Measurements from ENCODE around the gene PPFIBP2. TPM values are rescaled to one million over a fixed set of nuclear protein-coding genes. Genes with fewer than 3 reads are reported as not detected.

The PPFIBP2 gene
- total and polyA plus RNA-seq, 10 of the 15 experiments (the other 5 are each of a cell fraction or from before 2014, with no cell fraction given): 17.3 to 56.3 (median 39.2) TPM

DNA sequence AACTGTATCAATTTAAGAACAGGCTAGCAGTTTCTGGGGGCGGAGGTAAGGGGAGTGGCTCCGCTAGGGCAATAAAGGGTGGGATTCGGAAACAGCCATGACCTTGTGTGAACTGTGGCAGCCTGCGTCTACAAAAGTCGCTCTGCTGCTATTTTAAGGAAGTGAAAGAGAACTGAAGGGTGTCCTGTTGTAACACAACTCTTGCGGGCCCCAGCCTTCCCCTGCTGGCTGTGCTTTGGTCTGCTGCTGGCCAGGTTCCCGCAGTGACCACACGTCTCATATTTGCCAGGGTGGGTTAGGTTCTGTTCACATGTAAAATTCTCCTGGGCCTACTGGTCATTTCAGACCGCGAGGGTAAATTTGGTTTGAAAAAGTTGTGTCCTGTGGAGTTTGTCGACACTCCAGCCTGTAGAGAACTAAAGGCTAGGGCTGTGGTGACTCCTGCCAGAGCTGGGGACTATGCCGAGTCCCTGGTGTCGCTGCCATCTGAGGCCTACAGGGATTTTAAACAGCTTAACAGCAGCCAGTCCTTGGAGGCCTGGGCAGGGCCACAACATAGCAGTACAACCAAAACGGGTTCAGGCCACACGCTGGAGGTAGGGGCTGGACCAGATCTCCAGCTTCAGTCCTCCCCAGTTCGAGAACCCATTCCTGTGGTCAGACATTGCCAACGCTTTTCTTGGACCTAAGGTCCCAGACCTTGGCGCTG, 1.1 kb upstream of the PPFIBP2 start (continued):
- TF ChIP-seq, protein P1, sequence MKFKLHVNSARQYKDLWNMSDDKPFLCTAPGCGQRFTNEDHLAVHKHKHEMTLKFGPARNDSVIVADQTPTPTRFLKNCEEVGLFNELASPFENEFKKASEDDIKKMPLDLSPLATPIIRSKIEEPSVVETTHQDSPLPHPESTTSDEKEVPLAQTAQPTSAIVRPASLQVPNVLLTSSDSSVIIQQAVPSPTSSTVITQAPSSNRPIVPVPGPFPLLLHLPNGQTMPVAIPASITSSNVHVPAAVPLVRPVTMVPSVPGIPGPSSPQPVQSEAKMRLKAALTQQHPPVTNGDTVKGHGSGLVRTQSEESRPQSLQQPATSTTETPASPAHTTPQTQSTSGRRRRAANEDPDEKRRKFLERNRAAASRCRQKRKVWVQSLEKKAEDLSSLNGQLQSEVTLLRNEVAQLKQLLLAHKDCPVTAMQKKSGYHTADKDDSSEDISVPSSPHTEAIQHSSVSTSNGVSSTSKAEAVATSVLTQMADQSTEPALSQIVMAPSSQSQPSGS (IDR thresholded peaks at IDR 0.05; ENCODE audit: low read length): peak; percentile 78; the same call in 1 of the 2 replicates
- TF ChIP-seq BCL11A (IDR thresholded peaks at IDR 0.05; ENCODE audit: low read depth, low read length) (peak; percentile 84), SP1 (IDR thresholded peaks at IDR 0.05; ENCODE audit: low read depth, low read length) (peak; percentile 86), SUPT20H (IDR thresholded peaks at IDR 0.05; ENCODE audit: borderline replicate concordance, control insufficient read depth, low read depth, low read length) (no peak), BMI1 (IDR thresholded peaks at IDR 0.05; ENCODE audit: borderline replicate concordance) (no peak), MXI1 (IDR thresholded peaks at IDR 0.05; ENCODE audit: low read depth, low read length) (peak; percentile 73), ZNF384 (IDR thresholded peaks at IDR 0.05; ENCODE audit: borderline replicate concordance, low read depth, low read length) (no peak), TCF12 (IDR thresholded peaks at IDR 0.05; ENCODE audit: low read depth, low read length) (peak; percentile 80), STAT1 (conservative IDR thresholded peaks at IDR 0.05) (0 out of 2 replicates have a peak, but pooled peaks have one; percentile 38), HDAC2 (IDR thresholded peaks at IDR 0.05) (no peak), LARP7 (IDR thresholded peaks at IDR 0.05) (peak; percentile 56), SIX5 (IDR thresholded peaks at IDR 0.05; ENCODE audit: low read depth, low read length, severe bottlenecking) (no peak)
- TF ChIP-seq, protein P2, sequence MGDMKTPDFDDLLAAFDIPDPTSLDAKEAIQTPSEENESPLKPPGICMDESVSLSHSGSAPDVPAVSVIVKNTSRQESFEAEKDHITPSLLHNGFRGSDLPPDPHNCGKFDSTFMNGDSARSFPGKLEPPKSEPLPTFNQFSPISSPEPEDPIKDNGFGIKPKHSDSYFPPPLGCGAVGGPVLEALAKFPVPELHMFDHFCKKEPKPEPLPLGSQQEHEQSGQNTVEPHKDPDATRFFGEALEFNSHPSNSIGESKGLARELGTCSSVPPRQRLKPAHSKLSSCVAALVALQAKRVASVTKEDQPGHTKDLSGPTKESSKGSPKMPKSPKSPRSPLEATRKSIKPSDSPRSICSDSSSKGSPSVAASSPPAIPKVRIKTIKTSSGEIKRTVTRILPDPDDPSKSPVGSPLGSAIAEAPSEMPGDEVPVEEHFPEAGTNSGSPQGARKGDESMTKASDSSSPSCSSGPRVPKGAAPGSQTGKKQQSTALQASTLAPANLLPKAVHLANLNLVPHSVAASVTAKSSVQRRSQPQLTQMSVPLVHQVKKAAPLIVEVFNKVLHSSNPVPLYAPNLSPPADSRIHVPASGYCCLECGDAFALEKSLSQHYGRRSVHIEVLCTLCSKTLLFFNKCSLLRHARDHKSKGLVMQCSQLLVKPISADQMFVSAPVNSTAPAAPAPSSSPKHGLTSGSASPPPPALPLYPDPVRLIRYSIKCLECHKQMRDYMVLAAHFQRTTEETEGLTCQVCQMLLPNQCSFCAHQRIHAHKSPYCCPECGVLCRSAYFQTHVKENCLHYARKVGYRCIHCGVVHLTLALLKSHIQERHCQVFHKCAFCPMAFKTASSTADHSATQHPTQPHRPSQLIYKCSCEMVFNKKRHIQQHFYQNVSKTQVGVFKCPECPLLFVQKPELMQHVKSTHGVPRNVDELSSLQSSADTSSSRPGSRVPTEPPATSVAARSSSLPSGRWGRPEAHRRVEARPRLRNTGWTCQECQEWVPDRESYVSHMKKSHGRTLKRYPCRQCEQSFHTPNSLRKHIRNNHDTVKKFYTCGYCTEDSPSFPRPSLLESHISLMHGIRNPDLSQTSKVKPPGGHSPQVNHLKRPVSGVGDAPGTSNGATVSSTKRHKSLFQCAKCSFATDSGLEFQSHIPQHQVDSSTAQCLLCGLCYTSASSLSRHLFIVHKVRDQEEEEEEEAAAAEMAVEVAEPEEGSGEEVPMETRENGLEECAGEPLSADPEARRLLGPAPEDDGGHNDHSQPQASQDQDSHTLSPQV (IDR thresholded peaks at IDR 0.05): no peak
- TF ChIP-seq, protein P3, sequence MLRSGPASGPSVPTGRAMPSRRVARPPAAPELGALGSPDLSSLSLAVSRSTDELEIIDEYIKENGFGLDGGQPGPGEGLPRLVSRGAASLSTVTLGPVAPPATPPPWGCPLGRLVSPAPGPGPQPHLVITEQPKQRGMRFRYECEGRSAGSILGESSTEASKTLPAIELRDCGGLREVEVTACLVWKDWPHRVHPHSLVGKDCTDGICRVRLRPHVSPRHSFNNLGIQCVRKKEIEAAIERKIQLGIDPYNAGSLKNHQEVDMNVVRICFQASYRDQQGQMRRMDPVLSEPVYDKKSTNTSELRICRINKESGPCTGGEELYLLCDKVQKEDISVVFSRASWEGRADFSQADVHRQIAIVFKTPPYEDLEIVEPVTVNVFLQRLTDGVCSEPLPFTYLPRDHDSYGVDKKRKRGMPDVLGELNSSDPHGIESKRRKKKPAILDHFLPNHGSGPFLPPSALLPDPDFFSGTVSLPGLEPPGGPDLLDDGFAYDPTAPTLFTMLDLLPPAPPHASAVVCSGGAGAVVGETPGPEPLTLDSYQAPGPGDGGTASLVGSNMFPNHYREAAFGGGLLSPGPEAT (IDR thresholded peaks at IDR 0.05; ENCODE audit: low read depth): peak; percentile 17; the same call in 1 of the 2 replicates
- TF ChIP-seq, protein P4, sequence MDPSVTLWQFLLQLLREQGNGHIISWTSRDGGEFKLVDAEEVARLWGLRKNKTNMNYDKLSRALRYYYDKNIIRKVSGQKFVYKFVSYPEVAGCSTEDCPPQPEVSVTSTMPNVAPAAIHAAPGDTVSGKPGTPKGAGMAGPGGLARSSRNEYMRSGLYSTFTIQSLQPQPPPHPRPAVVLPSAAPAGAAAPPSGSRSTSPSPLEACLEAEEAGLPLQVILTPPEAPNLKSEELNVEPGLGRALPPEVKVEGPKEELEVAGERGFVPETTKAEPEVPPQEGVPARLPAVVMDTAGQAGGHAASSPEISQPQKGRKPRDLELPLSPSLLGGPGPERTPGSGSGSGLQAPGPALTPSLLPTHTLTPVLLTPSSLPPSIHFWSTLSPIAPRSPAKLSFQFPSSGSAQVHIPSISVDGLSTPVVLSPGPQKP (IDR thresholded peaks at IDR 0.05; ENCODE audit: low read depth, low read length): no peak
- TF ChIP-seq, protein P5, sequence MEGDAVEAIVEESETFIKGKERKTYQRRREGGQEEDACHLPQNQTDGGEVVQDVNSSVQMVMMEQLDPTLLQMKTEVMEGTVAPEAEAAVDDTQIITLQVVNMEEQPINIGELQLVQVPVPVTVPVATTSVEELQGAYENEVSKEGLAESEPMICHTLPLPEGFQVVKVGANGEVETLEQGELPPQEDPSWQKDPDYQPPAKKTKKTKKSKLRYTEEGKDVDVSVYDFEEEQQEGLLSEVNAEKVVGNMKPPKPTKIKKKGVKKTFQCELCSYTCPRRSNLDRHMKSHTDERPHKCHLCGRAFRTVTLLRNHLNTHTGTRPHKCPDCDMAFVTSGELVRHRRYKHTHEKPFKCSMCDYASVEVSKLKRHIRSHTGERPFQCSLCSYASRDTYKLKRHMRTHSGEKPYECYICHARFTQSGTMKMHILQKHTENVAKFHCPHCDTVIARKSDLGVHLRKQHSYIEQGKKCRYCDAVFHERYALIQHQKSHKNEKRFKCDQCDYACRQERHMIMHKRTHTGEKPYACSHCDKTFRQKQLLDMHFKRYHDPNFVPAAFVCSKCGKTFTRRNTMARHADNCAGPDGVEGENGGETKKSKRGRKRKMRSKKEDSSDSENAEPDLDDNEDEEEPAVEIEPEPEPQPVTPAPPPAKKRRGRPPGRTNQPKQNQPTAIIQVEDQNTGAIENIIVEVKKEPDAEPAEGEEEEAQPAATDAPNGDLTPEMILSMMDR (IDR thresholded peaks at IDR 0.05 in 2 of 3, conservative IDR thresholded peaks at IDR 0.05 in 1 of 3; ENCODE audit: control insufficient read depth in 2 of 3, extremely low read depth in 1 of 3, insufficient read depth in 1 of 3, low read depth in 3 of 3, low read length in 3 of 3): peak in 2 of 3 experiments; percentile 18 to 38; a peak in 2 of 6 replicates
- TF ChIP-seq, protein P6, sequence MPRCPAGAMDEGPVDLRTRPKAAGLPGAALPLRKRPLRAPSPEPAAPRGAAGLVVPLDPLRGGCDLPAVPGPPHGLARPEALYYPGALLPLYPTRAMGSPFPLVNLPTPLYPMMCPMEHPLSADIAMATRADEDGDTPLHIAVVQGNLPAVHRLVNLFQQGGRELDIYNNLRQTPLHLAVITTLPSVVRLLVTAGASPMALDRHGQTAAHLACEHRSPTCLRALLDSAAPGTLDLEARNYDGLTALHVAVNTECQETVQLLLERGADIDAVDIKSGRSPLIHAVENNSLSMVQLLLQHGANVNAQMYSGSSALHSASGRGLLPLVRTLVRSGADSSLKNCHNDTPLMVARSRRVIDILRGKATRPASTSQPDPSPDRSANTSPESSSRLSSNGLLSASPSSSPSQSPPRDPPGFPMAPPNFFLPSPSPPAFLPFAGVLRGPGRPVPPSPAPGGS (IDR thresholded peaks at IDR 0.05; ENCODE audit: borderline replicate concordance, insufficient read depth, low read depth, low read length, poor library complexity, severe bottlenecking): peak; percentile 52

Measured in GM12878 (cell line).